ENCODE data around the gene RTN3.

RTN3 gene

GRCh38 chr11:63639199-63639832, 42.0 kb upstream of the RTN3 start:
- Histone ChIP-seq H3K4me2 (ENCODE audit: low read length) (no peak overlapping the region), H3K9me2 (ENCODE audit: low read depth, low read length) (no peaks in the 10 kb centered on the region), H3F3A (ENCODE audit: insufficient read depth, low read length) (no peaks in the 10 kb centered on the region), H3K79me2 (ENCODE audit: insufficient read depth, low read length) (no peaks in the 10 kb centered on the region), H3K9ac (ENCODE audit: low read length) (no peak overlapping the region), H3K9me3 (ENCODE audit: low read length) (no peaks in the 10 kb centered on the region), H2AFZ (ENCODE audit: low read length) (no peak overlapping the region), H3K27me3 (ENCODE audit: insufficient read depth, low read length) (no peaks in the 10 kb centered on the region), H3K4me3 (ENCODE audit: low read depth, low read length, poor library complexity, severe bottlenecking) (no peak overlapping the region), H3K4me1 (ENCODE audit: insufficient read depth, low read length, severe bottlenecking) (no peaks in the 10 kb centered on the region), H3K36me3 (ENCODE audit: insufficient read depth, low read length) (peaks cover 42% of the 10 kb centered on the region), H3K27ac (ENCODE audit: low read depth, low read length, poor library complexity, severe bottlenecking) (no peak overlapping the region), H4K20me1 (ENCODE audit: insufficient read depth, low read length) (no peaks in the 10 kb centered on the region)
- TF ChIP-seq EZH2 (IDR thresholded peaks at IDR 0.05; ENCODE audit: borderline replicate concordance, low read length), result no peak
- TF ChIP-seq, protein P1, sequence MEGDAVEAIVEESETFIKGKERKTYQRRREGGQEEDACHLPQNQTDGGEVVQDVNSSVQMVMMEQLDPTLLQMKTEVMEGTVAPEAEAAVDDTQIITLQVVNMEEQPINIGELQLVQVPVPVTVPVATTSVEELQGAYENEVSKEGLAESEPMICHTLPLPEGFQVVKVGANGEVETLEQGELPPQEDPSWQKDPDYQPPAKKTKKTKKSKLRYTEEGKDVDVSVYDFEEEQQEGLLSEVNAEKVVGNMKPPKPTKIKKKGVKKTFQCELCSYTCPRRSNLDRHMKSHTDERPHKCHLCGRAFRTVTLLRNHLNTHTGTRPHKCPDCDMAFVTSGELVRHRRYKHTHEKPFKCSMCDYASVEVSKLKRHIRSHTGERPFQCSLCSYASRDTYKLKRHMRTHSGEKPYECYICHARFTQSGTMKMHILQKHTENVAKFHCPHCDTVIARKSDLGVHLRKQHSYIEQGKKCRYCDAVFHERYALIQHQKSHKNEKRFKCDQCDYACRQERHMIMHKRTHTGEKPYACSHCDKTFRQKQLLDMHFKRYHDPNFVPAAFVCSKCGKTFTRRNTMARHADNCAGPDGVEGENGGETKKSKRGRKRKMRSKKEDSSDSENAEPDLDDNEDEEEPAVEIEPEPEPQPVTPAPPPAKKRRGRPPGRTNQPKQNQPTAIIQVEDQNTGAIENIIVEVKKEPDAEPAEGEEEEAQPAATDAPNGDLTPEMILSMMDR (IDR thresholded peaks at IDR 0.05; ENCODE audit: low read length), result peak; percentile 55; the same call in 1 of the 2 replicates

- Histone ChIP-seq H3K9me3 (ENCODE audit: low read length) (no peaks in the 10 kb centered on the region), H3K4me2 (ENCODE audit: low read length) (no peak overlapping the region), H3K4me1 (ENCODE audit: insufficient read depth, low read length, severe bottlenecking) (no peaks in the 10 kb centered on the region), H3K36me3 (ENCODE audit: insufficient read depth, low read length) (peaks cover 39% of the 10 kb centered on the region), H3K9ac (ENCODE audit: low read length) (no peak overlapping the region), H3K79me2 (ENCODE audit: insufficient read depth, low read length) (no peaks in the 10 kb centered on the region), H3K27ac (ENCODE audit: low read depth, low read length, poor library complexity, severe bottlenecking) (no peak overlapping the region), H2AFZ (ENCODE audit: low read length) (no peak overlapping the region), H3F3A (ENCODE audit: insufficient read depth, low read length) (no peaks in the 10 kb centered on the region), H3K27me3 (ENCODE audit: insufficient read depth, low read length) (no peaks in the 10 kb centered on the region), H3K4me3 (ENCODE audit: low read depth, low read length, poor library complexity, severe bottlenecking) (no peak overlapping the region), H4K20me1 (ENCODE audit: insufficient read depth, low read length) (no peaks in the 10 kb centered on the region), H3K9me2 (ENCODE audit: low read depth, low read length) (no peaks in the 10 kb centered on the region)
- no peak for TF ChIP-seq EZH2 (IDR thresholded peaks at IDR 0.05; ENCODE audit: borderline replicate concordance, low read length)
- TF ChIP-seq, protein P1 (IDR thresholded peaks at IDR 0.05; ENCODE audit: low read length), result no peak
Observed at GRCh38 chr11:63641727-63642126, 39.6 kb upstream of the RTN3 start.

GRCh38 chr11:63643205-63643604, 38.1 kb upstream of the RTN3 start:
- H3K36me3 ChIP-seq (ENCODE audit: insufficient read depth, low read length), result peaks cover 43% of the 10 kb centered on the region

More at GRCh38 chr11:63643205-63643604, 38.1 kb upstream of the RTN3 start:
- Histone ChIP-seq H3F3A (ENCODE audit: insufficient read depth, low read length) (no peaks in the 10 kb centered on the region), H3K9ac (ENCODE audit: low read length) (no peak overlapping the region), H3K4me3 (ENCODE audit: low read depth, low read length, poor library complexity, severe bottlenecking) (no peak overlapping the region), H2AFZ (ENCODE audit: low read length) (no peak overlapping the region), H3K4me1 (ENCODE audit: insufficient read depth, low read length, severe bottlenecking) (no peaks in the 10 kb centered on the region), H3K79me2 (ENCODE audit: insufficient read depth, low read length) (no peaks in the 10 kb centered on the region), H4K20me1 (ENCODE audit: insufficient read depth, low read length) (no peaks in the 10 kb centered on the region), H3K27me3 (ENCODE audit: insufficient read depth, low read length) (no peaks in the 10 kb centered on the region), H3K27ac (ENCODE audit: low read depth, low read length, poor library complexity, severe bottlenecking) (no peak overlapping the region), H3K9me3 (ENCODE audit: low read length) (no peaks in the 10 kb centered on the region), H3K4me2 (ENCODE audit: low read length) (no peak overlapping the region), H3K9me2 (ENCODE audit: low read depth, low read length) (no peaks in the 10 kb centered on the region)
- no peak for TF ChIP-seq EZH2 (IDR thresholded peaks at IDR 0.05; ENCODE audit: borderline replicate concordance, low read length)
- TF ChIP-seq, protein P1 (IDR thresholded peaks at IDR 0.05; ENCODE audit: low read length), result no peak
